T-helper 1 cell (primary cell): ENCODE results near the gene GOPC.
"Not testable (repeated sequence)": the region's sequence is repeated elsewhere in the genome, so short reads cannot be mapped to it uniquely, and the experiment has no call there.

Experiments used
- DNase-seq, 5 donors: peaks; one replicate each; pipeline ENCODE4 v3.0.0-alpha.2; 2012 to 2020

GOPC gene

GRCh38 chr6:117548797-117549301 is 53.5 kb downstream of the GOPC start:
- DNase-seq, result peak in 1 of 5 donors; percentile 70

DNA sequence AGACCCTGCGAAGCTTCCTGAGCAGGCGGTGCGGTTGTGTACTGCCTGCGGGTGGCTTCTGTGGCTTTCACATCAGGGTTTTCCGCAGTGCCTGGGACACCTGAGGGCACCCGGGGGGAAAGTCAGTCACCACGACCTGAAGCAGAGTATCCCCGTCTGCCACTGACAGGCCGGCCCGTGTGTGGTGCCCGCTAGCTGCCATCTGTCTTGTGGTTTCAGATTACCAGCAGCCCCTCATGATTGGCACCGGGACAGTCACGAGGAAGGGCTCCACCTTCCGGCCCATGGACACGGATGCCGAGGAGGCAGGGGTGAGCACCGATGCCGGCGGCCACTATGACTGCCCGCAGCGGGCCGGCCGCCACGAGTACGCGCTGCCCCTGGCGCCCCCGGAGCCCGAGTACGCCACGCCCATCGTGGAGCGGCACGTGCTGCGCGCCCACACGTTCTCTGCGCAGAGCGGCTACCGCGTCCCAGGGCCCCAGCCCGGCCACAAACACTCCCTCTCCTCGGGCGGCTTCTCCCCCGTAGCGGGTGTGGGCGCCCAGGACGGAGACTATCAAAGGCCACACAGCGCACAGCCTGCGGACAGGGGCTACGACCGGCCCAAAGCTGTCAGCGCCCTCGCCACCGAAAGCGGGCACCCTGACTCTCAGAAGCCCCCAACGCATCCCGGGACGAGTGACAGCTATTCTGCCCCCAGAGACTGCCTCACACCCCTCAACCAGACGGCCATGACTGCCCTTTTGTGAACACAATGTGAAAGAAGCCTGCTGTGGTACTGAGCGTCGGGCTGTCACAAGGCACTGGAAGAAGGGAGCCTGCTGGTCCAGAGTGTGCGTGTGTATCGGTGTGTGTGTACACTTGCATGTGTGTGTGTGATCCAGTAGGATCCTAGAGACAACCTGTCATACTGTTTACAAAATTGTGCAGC is 54.4 kb downstream of the GOPC start:
- peak; percentile 25 to 53 (median 31) for DNase-seq

DNA sequence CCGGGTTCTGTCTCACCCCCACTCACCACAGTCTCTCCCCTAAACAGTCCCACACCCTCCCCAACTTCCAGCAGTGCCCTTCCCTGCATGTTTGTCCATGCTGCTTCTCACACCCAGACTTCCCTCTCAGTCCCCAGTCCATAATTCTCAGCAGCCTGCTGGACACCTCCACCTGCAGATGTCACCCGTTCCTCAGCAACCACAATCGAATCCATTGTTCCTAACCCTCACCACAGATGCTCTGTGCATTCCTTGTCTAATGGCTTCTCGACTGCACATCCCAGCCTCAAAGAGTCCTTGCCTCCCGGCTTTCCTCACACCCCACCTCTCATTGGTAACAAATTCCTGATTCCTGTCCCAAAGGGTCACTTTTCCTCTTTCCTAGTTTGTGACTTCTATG is 55.6 kb downstream of the GOPC start:
- DNase-seq, result no peak

- DNase-seq, result no peak
Measured at GRCh38 chr6:117545161-117545595, 57.1 kb downstream of the GOPC start.

GRCh38 chr6:117544716-117545115 is 57.6 kb downstream of the GOPC start:
- DNase-seq, result no peak

- no peak for DNase-seq
Measured at GRCh38 chr6:117542493-117542892, 59.8 kb downstream of the GOPC start.

GRCh38 chr6:117540670-117541069 is 61.6 kb downstream of the GOPC start:
- DNase-seq, result no peak

- DNase-seq, result no peak
Measured at GRCh38 chr6:117538615-117539014, 63.7 kb downstream of the GOPC start.

GRCh38 chr6:117536317-117536716 is 66.0 kb downstream of the GOPC start:
- DNase-seq, result no peak

- DNase-seq, result no peak
Measured at GRCh38 chr6:117534974-117535373, 67.3 kb downstream of the GOPC start.

DNA sequence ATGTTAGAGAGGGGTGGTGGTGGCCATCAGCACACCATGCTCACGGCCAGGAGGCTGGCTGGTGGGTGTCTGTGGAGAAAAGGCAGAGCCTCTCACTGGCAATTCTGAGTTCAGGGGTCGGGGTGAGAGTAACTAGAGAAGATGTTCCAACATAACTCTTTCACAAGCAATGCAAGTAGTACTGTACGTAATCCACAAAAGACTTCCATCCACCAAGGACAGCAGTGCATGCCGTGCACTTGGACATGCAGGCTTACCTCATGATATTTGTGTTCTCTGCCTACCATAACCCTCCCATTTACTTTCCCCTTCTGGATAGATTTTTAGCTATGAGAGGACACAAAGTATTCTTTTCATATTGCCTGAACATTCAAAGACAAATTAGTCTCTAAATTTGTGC is 68.5 kb downstream of the GOPC start:
- DNase-seq, result no peak

DNA sequence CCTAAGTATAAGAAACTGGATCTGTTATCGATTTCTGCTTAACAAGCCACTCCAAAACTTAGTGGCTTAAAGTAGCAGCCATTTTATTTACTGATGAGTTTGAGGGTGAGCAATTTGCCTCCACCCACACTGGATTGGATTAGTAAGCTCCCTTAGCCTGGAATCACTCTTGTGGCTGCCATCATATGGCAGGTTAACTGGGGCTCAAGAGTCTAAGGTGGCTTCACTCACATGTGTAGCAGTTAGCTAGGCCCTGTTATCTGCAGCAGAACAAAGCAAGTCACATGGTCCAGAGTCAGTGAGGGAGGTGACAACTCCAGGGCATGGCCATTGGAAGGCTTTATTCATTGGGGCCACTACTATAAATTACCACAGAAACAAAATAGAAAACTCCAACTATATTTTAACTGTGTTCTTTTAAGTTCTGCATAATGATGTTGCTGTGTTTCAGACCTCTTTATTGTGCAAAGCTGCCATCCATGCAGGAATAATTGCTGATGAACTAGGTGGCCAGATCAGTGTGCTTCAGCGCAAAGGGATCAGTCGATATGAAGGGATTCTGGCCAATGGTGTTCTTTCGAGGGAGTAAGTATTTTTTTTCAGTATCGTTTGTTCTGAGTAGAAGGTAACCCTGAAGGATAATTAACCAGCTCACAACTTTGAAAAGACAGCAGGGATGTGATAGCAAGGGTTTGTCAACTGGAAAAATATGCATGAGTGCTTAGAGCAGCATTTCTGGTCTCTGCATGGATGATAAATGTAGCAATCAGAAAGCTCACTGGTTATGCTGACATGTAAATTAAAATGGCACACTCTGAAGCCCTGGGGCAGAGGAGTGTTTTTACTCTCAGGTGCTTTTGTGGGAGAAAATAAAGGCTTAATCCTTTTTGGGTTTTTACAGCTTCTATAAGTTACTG is 70.2 kb downstream of the GOPC start:
- DNase-seq, result no peak

- DNase-seq, result no peak
Measured at GRCh38 chr6:117531346-117531745, 71.0 kb downstream of the GOPC start.

GRCh38 chr6:117530467-117531242 is 71.7 kb downstream of the GOPC start:
- no peak for DNase-seq

DNA sequence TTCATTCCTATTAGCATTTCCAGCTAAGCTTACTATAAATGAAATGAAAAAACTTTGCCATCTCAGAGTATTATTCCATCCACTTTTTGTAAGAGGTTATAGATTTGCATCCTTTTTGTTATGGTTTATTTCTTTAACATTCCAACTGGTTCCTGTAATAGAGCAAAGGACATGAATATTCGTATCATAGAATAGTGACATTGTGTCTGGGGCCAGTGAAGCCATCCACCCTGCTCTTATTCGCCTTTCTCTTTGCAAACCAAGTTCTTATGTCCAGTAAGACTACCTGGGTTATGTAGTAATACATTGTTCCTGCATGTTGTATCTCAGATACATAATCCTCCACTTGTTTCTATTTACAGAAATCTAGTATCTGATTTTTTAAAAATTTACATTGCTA is 76.7 kb downstream of the GOPC start:
- DNase-seq, result no peak

DNA sequence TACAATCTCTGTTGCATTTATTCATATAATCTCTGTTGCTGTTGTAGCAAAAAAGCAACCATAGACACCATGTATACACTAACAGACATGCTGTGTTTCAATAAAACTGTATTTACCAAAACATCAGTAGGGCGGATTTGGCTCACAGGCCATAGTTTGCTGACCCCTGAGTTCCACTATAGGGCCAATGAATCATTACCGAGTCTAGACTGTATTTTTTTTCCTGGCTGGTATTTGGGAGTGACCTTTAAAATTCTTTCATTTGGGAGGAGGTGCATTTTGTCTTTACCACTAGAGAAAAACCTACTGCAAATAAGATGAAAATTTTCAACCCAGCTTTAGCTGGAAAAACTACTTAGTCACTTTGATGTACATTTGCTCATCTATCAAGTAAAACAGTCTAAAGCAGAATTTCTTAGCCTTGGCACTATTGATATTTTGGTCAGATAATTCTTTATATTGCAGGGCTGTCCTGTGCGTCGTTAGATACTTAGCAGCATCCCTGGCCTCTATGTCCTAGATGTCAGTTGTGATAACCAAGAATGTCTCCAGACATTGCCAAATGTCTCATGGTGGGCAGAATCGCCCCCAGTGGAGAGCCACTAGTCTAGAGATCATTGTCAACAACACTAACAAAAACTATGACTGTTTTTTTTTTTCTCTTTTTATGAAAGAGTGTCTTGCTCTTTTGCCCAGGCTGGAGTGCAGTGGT is 80.4 kb downstream of the GOPC start:
- no peak for DNase-seq

DNA sequence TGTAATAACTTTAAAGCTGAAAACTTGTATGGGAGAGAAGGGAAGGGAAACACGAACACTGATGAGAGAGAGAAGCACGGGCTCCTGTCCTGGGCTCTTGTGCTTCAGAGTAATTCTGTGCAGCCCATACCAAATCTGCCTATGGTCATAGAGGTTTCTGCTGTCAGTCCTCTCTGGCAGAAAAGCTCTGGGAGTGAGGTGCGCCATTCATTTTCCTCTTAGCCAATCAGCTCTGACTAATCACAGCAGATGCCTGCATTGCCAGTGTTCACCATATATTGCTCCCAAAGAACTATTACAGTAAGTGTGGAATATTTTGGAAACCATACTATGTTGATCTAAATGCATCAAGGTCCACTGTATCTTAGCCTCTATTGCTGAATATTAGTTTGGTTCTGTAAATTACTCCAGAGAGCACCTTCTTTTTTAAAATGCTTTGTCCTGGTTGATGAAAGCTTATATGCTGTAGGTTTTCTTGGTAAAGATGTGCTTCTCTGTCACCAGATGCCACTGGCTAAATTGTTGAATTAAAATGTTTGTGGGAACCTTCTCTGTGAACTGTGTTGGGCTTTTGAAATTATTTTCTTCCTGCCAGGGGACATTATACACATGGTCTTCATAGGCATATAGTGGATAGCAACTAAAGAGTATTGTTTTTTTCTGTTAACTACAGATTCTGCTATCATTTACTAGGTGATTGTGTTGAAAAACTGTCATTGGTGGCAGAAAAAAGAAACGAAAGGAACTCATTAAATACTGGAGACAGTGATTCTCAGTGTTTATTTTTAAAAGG is 81.5 kb downstream of the GOPC start:
- no peak for DNase-seq

DNA sequence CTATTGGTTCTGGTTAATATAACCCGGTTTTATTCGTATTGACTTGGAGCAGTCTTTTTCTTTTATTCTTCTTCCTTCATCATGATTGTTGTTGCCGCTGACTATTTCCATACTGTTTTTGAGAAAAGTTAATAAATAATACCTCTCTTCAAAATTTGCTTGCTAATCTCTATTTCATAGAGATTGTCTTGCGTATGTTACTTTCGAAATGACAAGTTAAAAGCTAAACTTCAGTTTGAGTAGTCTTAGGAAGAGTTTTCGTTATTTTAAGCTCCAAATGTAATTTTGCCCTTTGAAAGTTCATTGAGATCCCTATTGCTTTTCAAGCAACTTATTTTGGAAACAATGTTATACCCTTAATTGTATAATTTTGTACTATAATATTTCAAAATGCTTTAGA is 83.4 kb downstream of the GOPC start:
- DNase-seq, result no peak

GRCh38 chr6:117517995-117518394 is 84.3 kb downstream of the GOPC start:
- not testable (repeated sequence) for DNase-seq

DNA sequence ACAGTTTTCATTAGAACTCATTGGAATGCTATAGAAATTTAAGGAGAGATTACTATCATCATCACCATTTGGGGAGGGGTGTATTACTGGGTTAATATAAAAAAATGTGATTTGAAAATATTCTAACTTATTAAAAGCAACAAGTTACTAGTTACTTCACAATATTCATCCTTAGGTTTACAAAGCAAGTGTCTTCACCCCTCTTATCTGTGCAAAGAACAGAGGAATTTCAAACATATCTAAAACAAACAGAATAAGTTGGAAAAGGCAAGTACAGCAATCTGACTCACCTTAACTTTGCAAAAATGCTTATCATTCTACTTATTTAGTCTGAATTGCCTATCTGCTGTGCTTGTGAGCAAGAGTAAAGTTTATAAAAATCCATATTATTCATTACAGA is 87.0 kb downstream of the GOPC start:
- no peak for DNase-seq

DNA sequence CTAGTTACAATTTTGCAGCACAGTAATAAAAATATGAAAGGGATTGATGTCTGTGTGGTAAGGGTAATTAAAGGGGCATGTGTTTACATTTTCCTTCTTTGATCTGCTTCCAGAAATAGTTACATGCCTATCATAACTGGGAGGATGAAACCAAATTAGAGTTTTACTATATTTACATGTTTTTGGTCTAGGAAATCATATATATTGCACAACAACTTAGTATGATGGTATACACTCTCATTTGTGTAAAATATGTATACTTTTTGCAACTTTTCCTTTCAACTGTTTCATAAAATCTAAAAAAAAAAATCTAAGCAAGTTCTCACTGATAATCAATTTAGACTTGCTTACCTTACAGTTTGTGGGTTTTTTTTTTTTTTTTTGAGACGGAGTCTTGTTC is 87.7 kb downstream of the GOPC start:
- DNase-seq, result no peak
